ENCODE results near the gene NUP210L. TPM values are rescaled to one million over a fixed set of nuclear protein-coding genes. Genes with fewer than 3 reads are reported as not detected.

The NUP210L gene
- total and polyA plus RNA-seq, 2 of the 13 experiments (the other 11 are each of a cell fraction or from before 2014, with no cell fraction given) = not detected

DNA sequence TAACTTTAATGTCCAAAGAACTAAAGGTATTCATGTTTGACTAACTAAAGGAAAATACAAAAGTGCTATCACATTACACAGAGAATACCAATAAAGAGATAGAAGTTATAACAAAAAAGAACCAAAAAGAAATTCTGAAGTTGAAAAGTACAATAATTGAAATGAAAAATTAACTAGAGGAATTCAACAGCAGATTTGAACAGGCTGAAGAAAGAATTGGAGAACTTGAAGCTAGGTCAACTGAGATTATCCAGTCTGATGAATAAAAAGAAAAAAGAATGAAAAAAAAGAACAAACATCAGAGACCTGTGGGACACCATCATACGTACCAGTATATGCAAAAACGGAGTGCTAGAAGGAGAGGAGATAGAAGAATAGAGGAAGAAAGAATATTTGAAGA, 78.5 kb downstream of the NUP210L start:
- ChIA-PET POLR2A (no interaction called here), CTCF (ENCODE audit: low intra/inter-chr PET ratio, low total read pairs) (no interaction called here)
- Histone ChIP-seq H2AFZ (ENCODE audit: low read length) (no peak overlapping the region), H3K27me3 (ENCODE audit: control insufficient read depth in 1 of 2, insufficient read depth in 2 of 2, low read length in 2 of 2) (no peaks in the 10 kb centered on the region), H4K20me1 (ENCODE audit: insufficient read depth, low read length) (no peaks in the 10 kb centered on the region), H3K9ac (ENCODE audit: insufficient read depth, low read depth, low read length) (no peak overlapping the region), H3K4me1 (ENCODE audit: insufficient read depth, low read length) (no peaks in the 10 kb centered on the region), H3K36me3 (replicated peaks in 1 of 2; ENCODE audit: control insufficient read depth in 1 of 2, insufficient read depth in 2 of 2, low read length in 2 of 2) (no peaks in the 10 kb centered on the region), H3K4me3 (replicated peaks in 1 of 3; ENCODE audit: insufficient read depth in 1 of 3, low read depth in 2 of 3, low read length in 3 of 3) (no peak overlapping the region), H3K27ac (ENCODE audit: extremely low read length, insufficient read depth, low read length) (no peak overlapping the region), H3K4me2 (ENCODE audit: low read depth, low read length) (no peak overlapping the region), H3K9me3 (ENCODE audit: low read length) (no peaks in the 10 kb centered on the region), H3K79me2 (ENCODE audit: insufficient read depth, low read length) (no peaks in the 10 kb centered on the region)
- intact Hi-C loops (cut with micrococcal nuclease; ENCODE audit: unreplicated experiment) (no loop called here), in situ Hi-C loops (cut with HindIII; ENCODE audit: extremely low pct_ligation_motif_present, low pct_unique_long_range_greater_than_20kb) (no loop called here)
- no peak for ATAC-seq
- DNase-seq (ENCODE audit: low spot score) = no peak
- 6% methylated on average over 2 of the region's 2 CpGs for WGBS (ENCODE audit: low lambda C conversion rate)
- BruUV-seq (replicated peaks) = no TSS peak
- TF ChIP-seq TOPORS (CRISPR knock-in tag; IDR thresholded peaks at IDR 0.05) = no peak
- no peak for TF ChIP-seq SOX5 (CRISPR knock-in tag; IDR thresholded peaks at IDR 0.05; ENCODE audit: borderline replicate concordance)
- peak; percentile 54; the same call in 1 of the 2 replicates for TF ChIP-seq ZNF160 (CRISPR knock-in tag; IDR thresholded peaks at IDR 0.05)
- no peak for TF ChIP-seq ZNF253 (CRISPR knock-in tag; IDR thresholded peaks at IDR 0.05; ENCODE audit: borderline replicate concordance)
- TF ChIP-seq ZNF34 (CRISPR knock-in tag; IDR thresholded peaks at IDR 0.05; ENCODE audit: borderline replicate concordance) = no peak
- TF ChIP-seq TEAD2 (CRISPR knock-in tag; IDR thresholded peaks at IDR 0.05) = no peak
- FAIRE-seq = no peak

DNA sequence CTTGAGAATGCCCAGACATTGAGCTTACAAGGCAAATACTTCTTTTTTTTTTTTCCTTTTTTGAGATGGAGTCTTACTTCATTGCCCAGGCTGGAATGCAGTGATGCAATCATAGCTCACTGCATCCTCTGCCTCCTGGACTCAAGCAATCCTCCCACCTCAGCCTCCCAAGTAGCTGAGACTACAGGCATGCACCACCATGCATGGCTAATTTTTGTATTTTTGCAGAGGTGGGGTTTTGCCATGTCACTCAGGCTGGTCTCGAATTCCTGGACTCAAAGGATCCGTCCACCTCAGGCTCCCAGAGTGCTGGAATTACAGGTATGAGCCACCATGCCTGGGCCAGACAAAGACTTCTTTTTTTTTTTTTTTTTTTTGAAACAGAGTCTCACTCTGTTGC, 79.1 kb downstream of the NUP210L start:
- DNase-seq (ENCODE audit: low spot score) = no peak
- intact Hi-C loops (cut with micrococcal nuclease; ENCODE audit: unreplicated experiment) = no loop called here
- Histone ChIP-seq H3K4me2 (ENCODE audit: low read depth, low read length) (no peak overlapping the region), H3K9ac (ENCODE audit: insufficient read depth, low read depth, low read length) (no peak overlapping the region), H3K4me3 (replicated peaks in 1 of 3; ENCODE audit: insufficient read depth in 1 of 3, low read depth in 2 of 3, low read length in 3 of 3) (no peak overlapping the region), H3K27me3 (ENCODE audit: control insufficient read depth in 1 of 2, insufficient read depth in 2 of 2, low read length in 2 of 2) (no peaks in the 10 kb centered on the region), H3K9me3 (ENCODE audit: low read length) (no peaks in the 10 kb centered on the region), H2AFZ (ENCODE audit: low read length) (no peak overlapping the region), H3K79me2 (ENCODE audit: insufficient read depth, low read length) (no peaks in the 10 kb centered on the region), H3K36me3 (replicated peaks in 1 of 2; ENCODE audit: control insufficient read depth in 1 of 2, insufficient read depth in 2 of 2, low read length in 2 of 2) (no peaks in the 10 kb centered on the region), H4K20me1 (ENCODE audit: insufficient read depth, low read length) (no peaks in the 10 kb centered on the region), H3K4me1 (ENCODE audit: insufficient read depth, low read length) (no peaks in the 10 kb centered on the region), H3K27ac (ENCODE audit: extremely low read length, insufficient read depth, low read length) (no peak overlapping the region)
- whole genome bisulfite sequencing (ENCODE audit: low lambda C conversion rate) = 0% methylated on average over 2 of the region's 2 CpGs
- ATAC-seq = no peak
- in situ Hi-C loops (cut with HindIII; ENCODE audit: extremely low pct_ligation_motif_present, low pct_unique_long_range_greater_than_20kb) = no loop called here
- ChIA-PET CTCF (ENCODE audit: low intra/inter-chr PET ratio, low total read pairs) (no interaction called here), POLR2A (no interaction called here)
- BruUV-seq (replicated peaks) = no TSS peak
- 0 out of 2 replicates have a peak, but pooled peaks have one; percentile 13 for TF ChIP-seq CEBPB (IDR thresholded peaks at IDR 0.05; ENCODE audit: borderline replicate concordance, low read depth, low read length)
- no peak for TF ChIP-seq ZBTB39 (CRISPR knock-in tag; IDR thresholded peaks at IDR 0.05)
- FAIRE-seq = no peak

Data from HepG2 (cell line).